K562 (cell line): ENCODE measurements around the gene MXI1. TPM values are rescaled to one million over a fixed set of nuclear protein-coding genes. Genes with fewer than 3 reads are reported as not detected.

Experiments
- CCNT2 ChIP-seq: IDR thresholded peaks from 2 replicates; pipeline ENCODE4 v1.6.1; 2011; ENCODE audit warnings: borderline replicate concordance, low read depth, mild to moderate bottlenecking, moderate library complexity, mixed read lengths, low read length; ENCODE audit not compliant: insufficient read length; ENCODE audit errors: extremely low read depth
- EP400 ChIP-seq: fragments of 450-650 bp; IDR thresholded peaks from 2 replicates; pipeline ENCODE4 v1.6.1; 2017; ENCODE audit warnings: antibody characterized with exemption, mild to moderate bottlenecking, moderate library complexity
- L3MBTL2 ChIP-seq: fragments of 450-650 bp; IDR thresholded peaks from 2 replicates; pipeline ENCODE4 v1.6.1; 2016; ENCODE audit warnings: mild to moderate bottlenecking, moderate library complexity
- NR3C1 ChIP-seq: sonication (generic); formaldehyde crosslinking; IDR thresholded peaks from 2 replicates; pipeline ENCODE4 v1.8.1; 2022; ENCODE audit warnings: missing genetic modification reagents
- SIN3A ChIP-seq, 2 experiments: fragments of 150-350 bp in 1 of 2; IDR thresholded peaks; 2 replicates each; pipeline ENCODE4 v1.6.1; 2011 to 2016; ENCODE audit warnings: borderline replicate concordance in 2 of 2, low read depth in 2 of 2, low read length in 2 of 2, mild to moderate bottlenecking in 2 of 2, moderate library complexity in 2 of 2; ENCODE audit not compliant: control insufficient read depth in 1 of 2
- SIN3B ChIP-seq: fragments of 450-650 bp; IDR thresholded peaks from 2 replicates; pipeline ENCODE4 v1.6.1; 2017; ENCODE audit warnings: low read depth, mild to moderate bottlenecking, moderate library complexity
- U2AF2 ChIP-seq: fragments of 200-400 bp; formaldehyde crosslinking; optimal IDR thresholded peaks from 2 replicates; pipeline ENCODE3; 2017; ENCODE audit warnings: low read depth, mild to moderate bottlenecking, low read length
- polyA plus RNA-seq, 8 experiments: library from polyadenylated mRNA; depleted of rRNA in 4 of 8; stranded (reverse) in 5 of 8; unstranded in 3 of 8; fragments of >200 nt; fragmentation: Nextera tagmentation in 2 of 8; fragmentation: Illumina TruSeq in 1 of 8; extraction: Ambion mirVana in 2 of 8; extraction: Trizol in 1 of 8; gene quantifications; 2 replicates each; pipeline versions ENCODE4 v1.2.1 to v1.2.3, GENCODE V29; 2011 to 2014; ENCODE audit warnings: inconsistent platforms in 1 of 8, missing spikeins in 1 of 8
- total RNA-seq, 7 experiments: library from RNA; depleted of rRNA in 6 of 7; stranded (reverse); fragments of >200 nt in 6 of 7; fragmentation: Illumina TruSeq in 2 of 7; extraction: Trizol in 2 of 7; gene quantifications; 2 replicates each; pipeline versions ENCODE4 v1.2.1 to v1.2.3, GENCODE V29; 2011 to 2021; ENCODE audit warnings: low replicate concordance in 1 of 7
- TF ChIP-seq, protein P1 (sequence below): fragments of 450-650 bp; IDR thresholded peaks from 2 replicates; pipeline ENCODE4 v1.6.1; 2016; ENCODE audit warnings: borderline replicate concordance

Gene MXI1
- total and polyA plus RNA-seq, 9 of the 15 experiments (the other 6 are each of a cell fraction or from before 2014, with no cell fraction given) = 9.1 to 23.7 (median 14.8) TPM

DNA sequence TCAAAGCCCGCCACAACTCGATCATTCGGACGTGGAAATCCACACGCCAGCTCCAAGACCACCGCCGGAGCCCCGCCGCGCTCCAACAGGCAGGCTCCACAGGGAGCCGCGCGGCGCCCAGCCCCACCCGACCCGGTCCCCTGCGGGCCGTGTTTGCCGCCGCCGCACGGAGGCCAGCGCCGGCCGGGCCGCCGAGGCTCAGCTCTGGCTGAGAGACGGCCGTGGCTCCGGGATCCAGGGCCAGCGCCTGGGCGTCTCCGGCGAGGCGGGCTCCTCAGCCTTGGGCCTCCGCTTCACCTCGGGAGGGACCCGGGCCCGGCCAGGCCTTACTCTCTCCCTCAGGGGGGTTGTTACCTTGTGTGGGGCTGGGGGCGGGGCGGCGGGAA lies 97.0 kb downstream of the MXI1 start (continued):
- peak; percentile 47; the same call in 1 of the 2 replicates for TF ChIP-seq SIN3B
- TF ChIP-seq SIN3A (IDR thresholded peaks at IDR 0.05; ENCODE audit: borderline replicate concordance in 2 of 2, control insufficient read depth in 1 of 2, low read depth in 2 of 2, low read length in 2 of 2) = no peak
- TF ChIP-seq U2AF2 = no peak
- no peak for TF ChIP-seq NR3C1 (CRISPR knock-in tag)
- TF ChIP-seq CCNT2 = peak; percentile 32
- TF ChIP-seq, protein P1, sequence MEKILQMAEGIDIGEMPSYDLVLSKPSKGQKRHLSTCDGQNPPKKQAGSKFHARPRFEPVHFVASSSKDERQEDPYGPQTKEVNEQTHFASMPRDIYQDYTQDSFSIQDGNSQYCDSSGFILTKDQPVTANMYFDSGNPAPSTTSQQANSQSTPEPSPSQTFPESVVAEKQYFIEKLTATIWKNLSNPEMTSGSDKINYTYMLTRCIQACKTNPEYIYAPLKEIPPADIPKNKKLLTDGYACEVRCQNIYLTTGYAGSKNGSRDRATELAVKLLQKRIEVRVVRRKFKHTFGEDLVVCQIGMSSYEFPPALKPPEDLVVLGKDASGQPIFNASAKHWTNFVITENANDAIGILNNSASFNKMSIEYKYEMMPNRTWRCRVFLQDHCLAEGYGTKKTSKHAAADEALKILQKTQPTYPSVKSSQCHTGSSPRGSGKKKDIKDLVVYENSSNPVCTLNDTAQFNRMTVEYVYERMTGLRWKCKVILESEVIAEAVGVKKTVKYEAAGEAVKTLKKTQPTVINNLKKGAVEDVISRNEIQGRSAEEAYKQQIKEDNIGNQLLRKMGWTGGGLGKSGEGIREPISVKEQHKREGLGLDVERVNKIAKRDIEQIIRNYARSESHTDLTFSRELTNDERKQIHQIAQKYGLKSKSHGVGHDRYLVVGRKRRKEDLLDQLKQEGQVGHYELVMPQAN = no peak
- TF ChIP-seq EP400 = no peak
- TF ChIP-seq L3MBTL2 = no peak
